Epithelial cell of esophagus (primary cell): ENCODE measurements around the gene SLC30A3.
"Not testable (repeated sequence)": the region's sequence is repeated elsewhere in the genome, so short reads cannot be mapped to it uniquely, and the experiment has no call there.

Experiments
- DNase-seq: peaks from one replicate; pipeline ENCODE4 v3.0.0; 2010; ENCODE audit warnings: low read depth
- H3K4me3 ChIP-seq: 2 replicates; pipeline ENCODE4 v1.5.1; 2011; ENCODE audit warnings: mild to moderate bottlenecking, low read length, control low read depth
- TF ChIP-seq, protein P1 (sequence below): IDR thresholded peaks from 2 replicates; pipeline ENCODE4 v1.5.1; 2011; ENCODE audit warnings: low read depth, mild to moderate bottlenecking, low read length, control low read depth, inconsistent platforms; ENCODE audit not compliant: insufficient read depth; ENCODE audit errors: missing control alignments

Gene SLC30A3

DNA sequence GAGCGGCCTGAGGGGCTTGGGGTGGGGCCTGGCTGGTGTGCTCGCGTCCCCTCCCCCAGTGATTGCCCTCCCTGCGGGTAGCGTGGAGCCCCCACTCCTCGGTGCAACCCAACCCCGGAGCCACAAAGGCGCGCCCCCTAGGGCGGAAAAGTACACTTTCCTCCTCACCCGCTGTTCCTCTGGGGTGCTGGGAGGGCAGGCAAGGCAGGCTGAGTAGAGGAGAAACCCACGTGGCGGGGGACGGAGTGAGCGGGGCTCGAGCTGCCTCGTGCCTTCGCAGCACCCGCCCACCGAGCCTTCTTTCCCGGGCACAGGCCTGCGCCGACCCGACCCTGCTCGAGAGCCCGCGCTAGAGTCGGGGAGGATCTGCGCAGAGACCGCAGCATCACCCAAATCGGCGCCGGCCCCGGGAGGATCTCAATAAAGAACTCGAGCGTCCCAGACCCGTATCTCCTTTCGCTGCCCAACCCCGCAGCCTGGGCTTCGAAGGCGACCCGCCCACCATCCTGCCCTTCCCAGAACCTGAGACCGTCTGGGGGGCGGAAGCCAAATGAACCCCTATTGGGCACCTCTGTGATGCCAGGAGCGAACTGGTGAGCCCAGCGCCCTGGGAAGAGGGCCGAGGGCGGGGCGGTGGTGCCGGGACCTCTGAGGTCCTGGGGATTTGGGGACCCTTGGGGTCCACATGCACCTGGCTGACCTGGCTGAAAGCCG lies 43.9 kb upstream of the SLC30A3 start:
- DNase-seq: no peak
- no peak overlapping the region for H3K4me3 ChIP-seq
- TF ChIP-seq, protein P1, sequence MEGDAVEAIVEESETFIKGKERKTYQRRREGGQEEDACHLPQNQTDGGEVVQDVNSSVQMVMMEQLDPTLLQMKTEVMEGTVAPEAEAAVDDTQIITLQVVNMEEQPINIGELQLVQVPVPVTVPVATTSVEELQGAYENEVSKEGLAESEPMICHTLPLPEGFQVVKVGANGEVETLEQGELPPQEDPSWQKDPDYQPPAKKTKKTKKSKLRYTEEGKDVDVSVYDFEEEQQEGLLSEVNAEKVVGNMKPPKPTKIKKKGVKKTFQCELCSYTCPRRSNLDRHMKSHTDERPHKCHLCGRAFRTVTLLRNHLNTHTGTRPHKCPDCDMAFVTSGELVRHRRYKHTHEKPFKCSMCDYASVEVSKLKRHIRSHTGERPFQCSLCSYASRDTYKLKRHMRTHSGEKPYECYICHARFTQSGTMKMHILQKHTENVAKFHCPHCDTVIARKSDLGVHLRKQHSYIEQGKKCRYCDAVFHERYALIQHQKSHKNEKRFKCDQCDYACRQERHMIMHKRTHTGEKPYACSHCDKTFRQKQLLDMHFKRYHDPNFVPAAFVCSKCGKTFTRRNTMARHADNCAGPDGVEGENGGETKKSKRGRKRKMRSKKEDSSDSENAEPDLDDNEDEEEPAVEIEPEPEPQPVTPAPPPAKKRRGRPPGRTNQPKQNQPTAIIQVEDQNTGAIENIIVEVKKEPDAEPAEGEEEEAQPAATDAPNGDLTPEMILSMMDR: no peak

DNA sequence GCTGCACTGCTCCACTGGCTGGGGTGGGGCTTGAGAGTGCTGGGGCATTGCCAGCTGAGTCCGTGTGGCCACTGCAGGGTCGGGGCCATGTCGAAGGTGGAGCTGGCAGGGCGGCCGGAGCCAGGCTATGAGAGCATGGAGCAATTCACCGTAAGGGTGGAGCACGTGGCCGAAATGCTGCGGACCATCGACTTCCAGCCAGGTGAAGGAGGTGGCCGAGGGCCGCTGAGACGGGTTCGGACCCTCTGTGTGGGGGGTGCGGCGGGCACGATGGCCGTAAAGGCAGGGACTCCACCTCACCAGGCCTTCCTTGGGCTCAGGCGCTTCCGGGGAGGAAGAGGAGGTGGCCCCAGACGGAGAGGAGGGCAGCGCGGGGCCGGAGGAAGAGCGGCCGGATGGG lies 43.3 kb upstream of the SLC30A3 start:
- no peak for DNase-seq
- no peak overlapping the region for H3K4me3 ChIP-seq
- TF ChIP-seq, protein P1: no peak

DNA sequence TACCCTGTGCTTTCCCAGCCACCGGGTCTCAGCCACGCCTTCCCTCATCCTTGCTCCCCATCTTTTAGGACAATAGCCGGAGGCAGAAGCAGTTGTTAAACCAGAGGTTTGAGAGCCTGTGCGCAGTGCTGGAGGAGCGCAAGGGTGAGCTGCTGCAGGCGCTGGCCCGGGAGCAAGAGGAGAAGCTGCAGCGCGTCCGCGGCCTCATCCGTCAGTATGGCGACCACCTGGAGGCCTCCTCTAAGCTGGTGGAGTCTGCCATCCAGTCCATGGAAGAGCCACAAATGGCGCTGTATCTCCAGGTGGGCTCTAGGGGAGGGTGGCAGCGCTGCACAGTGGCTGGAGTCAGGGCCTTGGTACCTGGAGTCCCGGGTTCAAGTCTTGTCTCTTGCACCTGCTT lies 42.7 kb upstream of the SLC30A3 start:
- H3K4me3 ChIP-seq: no peak overlapping the region
- TF ChIP-seq, protein P1: no peak
- DNase-seq: no peak

DNA sequence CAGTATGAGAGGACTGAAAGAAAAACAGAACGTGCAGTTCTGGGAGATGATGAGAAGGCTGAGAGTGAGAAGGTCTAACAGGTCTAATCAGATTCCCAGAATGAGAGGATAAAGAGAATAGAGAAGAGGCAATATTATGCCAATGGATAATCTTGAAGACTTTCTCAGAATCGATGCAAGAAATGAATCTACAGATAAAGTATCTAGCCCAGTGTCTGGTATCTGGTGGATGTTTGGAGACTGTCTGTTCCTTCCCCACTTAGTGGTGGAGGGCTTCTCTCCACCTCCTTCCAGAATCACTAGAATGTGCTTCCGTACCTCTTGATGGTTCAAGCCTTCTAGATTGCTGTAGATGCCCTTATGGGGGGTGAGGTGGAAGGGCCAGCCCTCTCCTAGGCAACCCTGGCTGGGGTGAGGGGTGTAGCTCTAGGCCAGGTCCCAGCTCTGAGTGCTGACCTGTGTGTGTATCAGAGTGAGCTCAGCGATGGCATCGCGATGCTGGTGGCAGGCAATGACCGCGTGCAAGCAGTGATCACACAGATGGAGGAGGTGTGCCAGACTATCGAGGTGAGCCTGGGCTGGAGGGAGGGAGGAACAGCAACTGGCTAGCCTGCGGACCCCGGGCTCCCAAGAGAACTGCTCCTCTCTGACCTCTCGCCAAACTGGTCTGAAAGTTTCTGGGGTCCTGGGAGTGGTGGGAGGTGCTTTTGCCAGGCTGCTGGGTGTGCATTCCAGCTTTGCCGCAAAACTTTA lies 41.8 kb upstream of the SLC30A3 start:
- TF ChIP-seq, protein P1: no peak
- no peak for DNase-seq
- H3K4me3 ChIP-seq: no peak overlapping the region

DNA sequence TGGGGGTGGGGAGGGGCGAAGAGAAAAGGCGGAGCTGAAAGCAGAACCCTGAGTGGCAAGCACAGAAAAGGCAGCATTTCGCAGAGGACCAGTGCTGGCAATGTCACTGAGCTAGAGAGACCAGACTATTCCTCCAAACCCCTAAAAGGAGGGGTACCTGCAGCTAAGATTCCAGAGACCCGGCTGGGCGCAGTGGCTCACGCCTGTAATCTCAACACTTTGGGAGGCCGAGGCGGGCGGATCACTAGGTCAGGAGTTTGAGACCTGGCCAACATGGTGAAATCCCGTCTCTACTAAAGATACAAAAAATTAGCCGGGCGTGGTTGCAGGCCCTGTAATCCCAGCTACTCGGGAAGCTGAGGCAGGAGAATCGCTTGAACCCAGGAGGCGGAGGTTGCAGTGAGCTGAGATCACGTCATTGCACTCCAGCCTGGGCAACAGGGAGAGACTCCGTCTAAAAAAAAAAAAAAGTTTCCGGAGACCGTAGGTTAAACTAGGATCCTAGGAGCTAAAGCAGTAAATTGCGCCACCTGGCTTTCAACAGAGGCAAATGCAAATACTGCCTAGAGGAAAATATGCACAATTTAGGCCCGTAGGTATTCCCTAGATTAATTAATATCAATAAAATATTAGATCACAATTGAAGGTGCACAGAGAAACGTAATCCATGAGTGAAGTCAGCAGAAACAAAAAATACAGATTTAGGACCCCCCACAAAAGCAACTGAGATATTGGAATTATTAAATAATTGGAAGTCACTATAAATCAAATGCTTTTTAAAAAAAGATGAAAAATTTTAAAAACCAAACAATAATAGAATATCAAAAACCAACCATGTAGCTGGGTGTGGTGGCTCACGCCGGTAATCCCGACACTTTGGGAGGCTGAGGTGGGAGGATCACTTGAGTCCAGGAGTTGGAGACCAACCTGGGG lies 40.5 kb upstream of the SLC30A3 start:
- TF ChIP-seq, protein P1: peak; percentile 88
- peak; percentile 75 for DNase-seq
- H3K4me3 ChIP-seq: no peak overlapping the region

DNA sequence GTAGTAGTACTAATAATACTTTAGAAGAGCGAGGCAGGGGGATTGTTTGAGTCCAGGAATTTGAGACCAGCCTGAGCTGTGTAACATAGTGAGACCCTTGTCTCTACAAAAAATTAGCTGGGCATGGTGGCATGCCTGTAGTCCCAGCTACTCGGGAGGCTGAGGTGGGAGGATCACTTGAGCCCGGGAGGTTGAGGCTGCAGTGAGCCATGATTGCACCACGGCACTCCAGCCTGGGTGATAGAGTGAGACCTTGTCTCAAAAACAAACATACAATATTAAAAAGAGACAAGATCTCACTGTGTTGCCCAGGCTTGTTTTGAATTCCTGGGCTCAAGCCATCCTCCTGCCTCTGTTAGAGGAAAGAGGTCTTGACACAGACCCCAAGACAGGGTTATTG lies 37.8 kb upstream of the SLC30A3 start:
- DNase-seq, H3K4me3 ChIP-seq: not testable (repeated sequence)

DNA sequence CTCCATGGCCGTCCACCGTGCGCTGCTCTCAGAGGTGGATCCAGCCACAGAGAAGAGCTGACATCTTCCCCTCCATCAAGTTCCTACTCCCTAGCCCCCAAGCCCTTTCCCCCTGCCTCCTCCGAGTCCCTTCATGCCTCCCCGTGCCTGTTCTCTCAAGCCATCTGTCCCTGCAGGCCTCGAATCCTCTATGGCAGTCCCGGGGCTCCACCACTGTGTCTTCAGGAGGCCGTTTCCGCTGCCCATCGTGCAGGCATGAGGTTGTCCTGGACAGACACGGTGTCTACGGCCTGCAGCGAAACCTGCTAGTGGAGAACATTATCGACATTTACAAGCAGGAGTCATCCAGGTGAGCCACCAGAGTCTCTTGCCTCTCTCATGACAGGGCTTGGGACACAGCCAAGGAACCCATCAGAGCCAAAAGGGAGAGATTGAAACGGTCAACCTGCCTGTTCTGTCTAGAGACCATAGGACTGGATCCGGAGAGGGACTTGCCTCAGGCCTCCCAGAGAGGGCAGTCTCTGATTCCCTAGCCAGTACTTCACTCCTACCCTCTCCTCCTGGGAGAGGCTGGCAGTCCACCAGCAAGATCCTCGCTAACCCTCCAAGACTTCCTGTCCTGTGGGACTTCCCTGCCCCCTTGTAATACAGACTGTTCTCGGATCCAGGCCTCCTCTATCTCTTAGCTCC lies 35.7 kb upstream of the SLC30A3 start:
- TF ChIP-seq, protein P1: no peak

More for the DNA sequence above, 35.7 kb upstream of the SLC30A3 start:
- DNase-seq: no peak
- H3K4me3 ChIP-seq: no peak overlapping the region
